ENCODE measurements around the gene DNAH6.
A peak's percentile ranks its signal among the peaks of the same experiment; 100 is the strongest.

The DNAH6 gene

GRCh38 chr2:84851876-84852275 lies 335.6 kb downstream of the DNAH6 start:
- no peak for DNase-seq (ENCODE audit: low read depth)
- no peak overlapping the region for H3K4me3 ChIP-seq (ENCODE audit: low read depth, low read length)
- TF ChIP-seq CTCF (IDR thresholded peaks at IDR 0.05; ENCODE audit: low read depth, low read length) = no peak
- TF ChIP-seq MAX (IDR thresholded peaks at IDR 0.05; ENCODE audit: low read depth, low read length) = no peak
- no peak for TF ChIP-seq MYC (IDR thresholded peaks at IDR 0.05; ENCODE audit: low read depth, low read length)
- no peak for TF ChIP-seq POLR2A (IDR thresholded peaks at IDR 0.05; ENCODE audit: extremely low read depth, insufficient read length)

- H3K4me3 ChIP-seq (ENCODE audit: low read depth, low read length) = no peak overlapping the region
- DNase-seq (ENCODE audit: low read depth) = no peak
- TF ChIP-seq MYC (IDR thresholded peaks at IDR 0.05; ENCODE audit: low read depth, low read length) (no peak), POLR2A (IDR thresholded peaks at IDR 0.05; ENCODE audit: extremely low read depth, insufficient read length) (no peak), CTCF (IDR thresholded peaks at IDR 0.05; ENCODE audit: low read depth, low read length) (no peak), MAX (IDR thresholded peaks at IDR 0.05; ENCODE audit: low read depth, low read length) (no peak)
These were observed 338.6 kb downstream of the DNAH6 start for GRCh38 chr2:84854850-84855249.

GRCh38 chr2:84855731-84856130 lies 339.4 kb downstream of the DNAH6 start:
- no peak overlapping the region for H3K4me3 ChIP-seq (ENCODE audit: low read depth, low read length)
- TF ChIP-seq MYC (IDR thresholded peaks at IDR 0.05; ENCODE audit: low read depth, low read length) (no peak), CTCF (IDR thresholded peaks at IDR 0.05; ENCODE audit: low read depth, low read length) (no peak), MAX (IDR thresholded peaks at IDR 0.05; ENCODE audit: low read depth, low read length) (no peak), POLR2A (IDR thresholded peaks at IDR 0.05; ENCODE audit: extremely low read depth, insufficient read length) (no peak)
- DNase-seq (ENCODE audit: low read depth) = no peak

- peak; percentile 76 for DNase-seq (ENCODE audit: low read depth)
- no peak for TF ChIP-seq MYC (IDR thresholded peaks at IDR 0.05; ENCODE audit: low read depth, low read length)
- TF ChIP-seq CTCF (IDR thresholded peaks at IDR 0.05; ENCODE audit: low read depth, low read length) = no peak
- TF ChIP-seq POLR2A (IDR thresholded peaks at IDR 0.05; ENCODE audit: extremely low read depth, insufficient read length) = no peak
- TF ChIP-seq MAX (IDR thresholded peaks at IDR 0.05; ENCODE audit: low read depth, low read length) = no peak
- H3K4me3 ChIP-seq (ENCODE audit: low read depth, low read length) = no peak overlapping the region
These were observed 340.5 kb downstream of the DNAH6 start for GRCh38 chr2:84856787-84857186.

GRCh38 chr2:84857566-84857965 lies 341.3 kb downstream of the DNAH6 start:
- no peak for TF ChIP-seq MAX (IDR thresholded peaks at IDR 0.05; ENCODE audit: low read depth, low read length)
- no peak for TF ChIP-seq CTCF (IDR thresholded peaks at IDR 0.05; ENCODE audit: low read depth, low read length)
- no peak for TF ChIP-seq POLR2A (IDR thresholded peaks at IDR 0.05; ENCODE audit: extremely low read depth, insufficient read length)
- no peak for TF ChIP-seq MYC (IDR thresholded peaks at IDR 0.05; ENCODE audit: low read depth, low read length)
- no peak for DNase-seq (ENCODE audit: low read depth)
- no peak overlapping the region for H3K4me3 ChIP-seq (ENCODE audit: low read depth, low read length)

- no peak overlapping the region for H3K4me3 ChIP-seq (ENCODE audit: low read depth, low read length)
- TF ChIP-seq MAX (IDR thresholded peaks at IDR 0.05; ENCODE audit: low read depth, low read length) = no peak
- DNase-seq (ENCODE audit: low read depth) = no peak
These were observed 341.8 kb downstream of the DNAH6 start for GRCh38 chr2:84858123-84858522.

All from NB4 (cell line).